RWPE2 (cell line): Measurements from ENCODE around the gene EPB41L2.

Experiments used
- ATAC-seq: fragments of 200-7000 bp; cut with Tn5 transposase; 3 replicates; pipeline ENCODE4 v1.9.1; 2021; ENCODE audit warnings: low read depth
- DNase-seq: peaks from one replicate; pipeline ENCODE4 v3.0.0-alpha.2; 2020; ENCODE audit warnings: low spot score
- H3K27ac ChIP-seq: fragments of 450-650 bp; 2 replicates; pipeline ENCODE4 v1.5.1; 2017; ENCODE audit warnings: mild to moderate bottlenecking; ENCODE audit not compliant: poor library complexity, severe bottlenecking
- H3K27me3 ChIP-seq: fragments of 250-450 bp; sonication (Bioruptor Pico); 2 replicates; pipeline ENCODE4 v1.5.1; 2021; ENCODE audit warnings: mild to moderate bottlenecking, moderate library complexity; ENCODE audit not compliant: insufficient read depth, poor library complexity, severe bottlenecking
- H3K36me3 ChIP-seq: fragments of 250-450 bp; sonication (Bioruptor Pico); 2 replicates; pipeline ENCODE4 v1.5.1; 2020; ENCODE audit warnings: low read depth, mild to moderate bottlenecking, moderate library complexity
- H3K4me1 ChIP-seq: fragments of 250-450 bp; sonication (Bioruptor Pico); 2 replicates; pipeline ENCODE4 v1.5.1; 2021; ENCODE audit warnings: mild to moderate bottlenecking, moderate library complexity; ENCODE audit not compliant: insufficient read depth, poor library complexity, severe bottlenecking
- H3K4me3 ChIP-seq: fragments of 250-450 bp; sonication (Bioruptor Pico); 2 replicates; pipeline ENCODE4 v1.5.1; 2021; ENCODE audit warnings: mild to moderate bottlenecking, moderate library complexity; ENCODE audit not compliant: severe bottlenecking
- H3K9me3 ChIP-seq: fragments of 250-450 bp; sonication (Bioruptor Pico); 2 replicates; pipeline ENCODE4 v1.5.1; 2021; ENCODE audit warnings: mild to moderate bottlenecking, moderate library complexity; ENCODE audit not compliant: severe bottlenecking
- TF ChIP-seq, protein P1 (sequence below): fragments of 450-650 bp; IDR thresholded peaks from one replicate; pipeline ENCODE4 v1.5.1; 2017; ENCODE audit warnings: mild to moderate bottlenecking, moderate library complexity; ENCODE audit not compliant: poor library complexity, severe bottlenecking

EPB41L2 gene

DNA sequence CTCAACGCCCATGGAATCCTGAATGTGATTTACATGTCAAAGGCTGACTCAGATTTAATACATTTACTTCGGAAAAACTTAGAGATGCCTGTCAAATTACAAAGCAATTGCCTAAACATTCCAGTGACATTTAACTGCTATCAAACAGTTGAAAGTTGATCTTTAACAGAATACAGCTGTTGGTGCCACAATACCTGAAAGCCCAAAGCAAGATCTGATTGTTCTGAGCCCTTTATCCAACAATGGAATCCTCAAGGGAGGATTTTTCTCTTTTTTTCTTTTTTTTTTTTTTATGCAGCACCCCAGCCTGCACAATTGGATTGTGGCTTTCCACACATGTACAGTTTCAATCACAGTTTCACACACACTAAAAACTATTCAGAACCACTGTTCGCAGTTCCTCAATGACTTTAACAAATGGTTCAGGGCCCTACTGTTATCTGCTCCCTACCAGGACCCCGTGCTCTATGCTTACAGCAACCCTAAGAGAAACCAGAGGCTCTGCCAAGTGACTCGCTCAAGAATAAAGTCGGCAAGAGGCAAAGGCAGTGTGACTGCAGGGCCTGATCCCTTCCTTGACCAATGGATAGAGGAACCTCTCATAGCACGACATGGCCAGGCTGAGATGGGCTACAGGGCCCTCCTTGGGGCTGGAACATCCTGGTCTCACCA is 33.3 kb downstream of the EPB41L2 start:
- Histone ChIP-seq H3K36me3 (no peaks in the 10 kb centered on the region), H3K4me3 (no peak overlapping the region), H3K27ac (no peak overlapping the region), H3K27me3 (no peaks in the 10 kb centered on the region), H3K9me3 (no peaks in the 10 kb centered on the region), H3K4me1 (no peaks in the 10 kb centered on the region)
- peak; percentile 38; the same call in 1 of the 3 replicates for ATAC-seq
- no peak for DNase-seq
- TF ChIP-seq, protein P1, sequence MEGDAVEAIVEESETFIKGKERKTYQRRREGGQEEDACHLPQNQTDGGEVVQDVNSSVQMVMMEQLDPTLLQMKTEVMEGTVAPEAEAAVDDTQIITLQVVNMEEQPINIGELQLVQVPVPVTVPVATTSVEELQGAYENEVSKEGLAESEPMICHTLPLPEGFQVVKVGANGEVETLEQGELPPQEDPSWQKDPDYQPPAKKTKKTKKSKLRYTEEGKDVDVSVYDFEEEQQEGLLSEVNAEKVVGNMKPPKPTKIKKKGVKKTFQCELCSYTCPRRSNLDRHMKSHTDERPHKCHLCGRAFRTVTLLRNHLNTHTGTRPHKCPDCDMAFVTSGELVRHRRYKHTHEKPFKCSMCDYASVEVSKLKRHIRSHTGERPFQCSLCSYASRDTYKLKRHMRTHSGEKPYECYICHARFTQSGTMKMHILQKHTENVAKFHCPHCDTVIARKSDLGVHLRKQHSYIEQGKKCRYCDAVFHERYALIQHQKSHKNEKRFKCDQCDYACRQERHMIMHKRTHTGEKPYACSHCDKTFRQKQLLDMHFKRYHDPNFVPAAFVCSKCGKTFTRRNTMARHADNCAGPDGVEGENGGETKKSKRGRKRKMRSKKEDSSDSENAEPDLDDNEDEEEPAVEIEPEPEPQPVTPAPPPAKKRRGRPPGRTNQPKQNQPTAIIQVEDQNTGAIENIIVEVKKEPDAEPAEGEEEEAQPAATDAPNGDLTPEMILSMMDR: no peak

DNA sequence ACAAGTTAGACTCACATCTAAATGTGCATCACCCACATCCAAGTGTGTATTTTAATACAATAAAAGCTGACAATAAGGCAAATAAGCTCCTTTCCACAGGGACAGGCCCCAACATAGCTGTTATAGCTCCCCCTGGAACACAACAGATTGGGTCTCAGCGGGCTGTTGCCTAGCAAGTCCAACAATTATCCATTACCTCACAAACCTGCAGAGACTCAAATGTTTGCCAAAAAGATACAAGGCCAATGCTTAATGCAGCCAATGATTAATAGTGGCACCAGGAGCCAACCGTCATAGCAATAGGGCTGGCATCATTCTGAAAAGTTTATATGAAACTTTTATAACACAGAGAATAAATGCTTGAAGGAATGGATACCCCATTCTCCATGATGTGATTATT is 35.7 kb downstream of the EPB41L2 start:
- no peaks in the 10 kb centered on the region for H3K9me3 ChIP-seq
- no peaks in the 10 kb centered on the region for H3K36me3 ChIP-seq
- TF ChIP-seq, protein P1: no peak
- ATAC-seq (no peak), DNase-seq (no peak)
- H3K27me3 ChIP-seq: no peaks in the 10 kb centered on the region
- no peak overlapping the region for H3K4me3 ChIP-seq
- H3K27ac ChIP-seq: no peak overlapping the region
- peaks cover 5% of the 10 kb centered on the region for H3K4me1 ChIP-seq

- ATAC-seq (no peak), DNase-seq (no peak)
- Histone ChIP-seq H3K36me3 (no peaks in the 10 kb centered on the region), H3K9me3 (no peaks in the 10 kb centered on the region), H3K4me1 (peaks cover 5% of the 10 kb centered on the region), H3K27me3 (no peaks in the 10 kb centered on the region), H3K27ac (no peak overlapping the region), H3K4me3 (no peak overlapping the region)
- TF ChIP-seq, protein P1: no peak
Measured at GRCh38 chr6:131026243-131026642, 36.8 kb downstream of the EPB41L2 start.

DNA sequence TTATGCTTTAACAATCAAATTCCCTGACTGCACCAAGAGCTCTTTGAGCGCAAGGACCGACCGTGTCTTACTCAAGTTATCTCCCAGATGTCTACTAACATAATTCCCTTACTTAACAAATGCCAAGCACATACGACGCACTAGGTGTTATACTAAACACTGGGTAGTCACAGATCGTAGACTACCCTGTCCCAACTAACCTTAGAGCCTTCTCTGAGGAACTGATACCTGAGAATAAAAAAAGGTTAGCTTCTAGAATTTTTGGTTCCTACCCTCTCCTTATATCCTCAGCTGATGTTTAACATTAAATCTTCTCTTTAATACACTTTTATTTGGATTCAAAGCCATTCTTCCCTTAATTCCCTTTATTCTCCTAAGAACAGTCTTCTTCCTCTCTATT is 38.5 kb downstream of the EPB41L2 start:
- DNase-seq (no peak), ATAC-seq (no peak)
- TF ChIP-seq, protein P1: no peak
- H3K27ac ChIP-seq: no peak overlapping the region
- H3K4me1 ChIP-seq: peaks cover 5% of the 10 kb centered on the region
- no peaks in the 10 kb centered on the region for H3K27me3 ChIP-seq
- no peak overlapping the region for H3K4me3 ChIP-seq
- no peaks in the 10 kb centered on the region for H3K36me3 ChIP-seq
- no peaks in the 10 kb centered on the region for H3K9me3 ChIP-seq

GRCh38 chr6:131023834-131024504 is 39.1 kb downstream of the EPB41L2 start:
- Histone ChIP-seq H3K9me3 (no peaks in the 10 kb centered on the region), H3K4me3 (no peak overlapping the region), H3K4me1 (peaks cover 5% of the 10 kb centered on the region), H3K27ac (no peak overlapping the region), H3K36me3 (no peaks in the 10 kb centered on the region), H3K27me3 (no peaks in the 10 kb centered on the region)
- TF ChIP-seq, protein P1: no peak
- ATAC-seq: peak; percentile 86
- DNase-seq: no peak
